Urothelium cell line (cell line): ENCODE measurements around the gene DIS3L2.

Experiments
- DNase-seq: peaks from one replicate; pipeline ENCODE4 v3.0.0; 2011; ENCODE audit warnings: low spot score, mixed read lengths
- FAIRE-seq: peaks from 2 replicates; lab custom pipeline; 2011; peaks lifted over from hg19 to GRCh38; lab: Jason Lieb, UNC

DIS3L2 gene

DNA sequence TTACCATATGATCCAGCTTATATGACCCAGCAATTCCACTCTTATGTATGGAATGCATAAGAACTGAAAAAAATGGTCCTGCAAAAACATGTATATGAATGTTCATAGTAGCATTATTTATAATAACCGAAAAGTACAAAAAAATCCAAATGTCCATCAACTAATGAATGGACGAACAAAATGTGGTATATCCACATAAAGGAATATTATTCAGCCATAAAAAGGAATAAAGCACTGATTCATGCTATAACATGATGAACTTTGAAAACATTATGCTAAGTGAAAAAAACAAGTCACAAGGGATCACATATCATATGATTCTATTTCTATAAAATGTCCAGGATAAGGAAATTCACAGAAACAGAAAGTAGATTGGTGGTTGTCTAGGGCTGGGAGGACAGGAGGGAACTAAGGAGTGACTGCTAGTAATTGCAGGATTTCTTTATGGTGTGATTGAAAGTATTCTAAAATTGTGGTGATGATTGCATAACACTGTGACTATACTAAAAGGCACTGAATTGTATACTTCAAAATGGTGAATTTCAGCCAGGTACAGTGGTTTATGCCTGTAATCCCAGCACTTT, 10.0 kb upstream of the DIS3L2 start:
- FAIRE-seq: no peak
- no peak for DNase-seq

- no peak for FAIRE-seq
Observed at GRCh38 chr2:231955758-231956472, 5.6 kb upstream of the DIS3L2 start.

GRCh38 chr2:231957913-231958763, 3.4 kb upstream of the DIS3L2 start:
- FAIRE-seq (no peak), DNase-seq (no peak)

More at GRCh38 chr2:231955758-231956472, 5.6 kb upstream of the DIS3L2 start:
- DNase-seq: no peak

DNA sequence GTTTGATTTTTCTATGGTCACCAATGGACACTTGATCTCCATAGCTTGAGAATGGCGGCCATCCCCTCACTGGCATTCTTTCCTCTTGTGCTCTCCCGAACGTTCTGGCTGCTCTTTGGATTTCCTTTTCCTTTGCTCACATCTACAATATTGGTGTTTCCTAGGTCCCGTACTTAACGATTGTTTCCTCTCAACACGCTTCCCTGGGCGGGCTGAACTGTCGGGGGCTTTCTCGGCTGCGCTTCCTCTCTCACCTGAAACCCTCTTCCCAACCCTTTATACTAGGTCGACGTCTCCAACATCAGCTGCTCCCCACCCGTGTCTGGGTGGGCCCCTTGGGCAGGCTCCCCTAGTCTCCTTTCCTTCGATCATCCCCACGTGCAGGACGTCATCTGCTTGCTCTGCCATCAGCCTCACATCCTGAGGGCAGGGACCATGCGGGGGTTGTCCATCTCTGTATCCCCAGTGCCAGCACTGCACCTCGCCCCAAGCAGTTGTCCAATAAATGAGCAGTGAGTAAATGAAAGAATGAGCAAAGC, 634 bp upstream of the DIS3L2 start:
- DNase-seq (no peak), FAIRE-seq (no peak)

GRCh38 chr2:231965102-231965501, 3.6 kb downstream of the DIS3L2 start:
- DNase-seq (no peak), FAIRE-seq (no peak)

DNA sequence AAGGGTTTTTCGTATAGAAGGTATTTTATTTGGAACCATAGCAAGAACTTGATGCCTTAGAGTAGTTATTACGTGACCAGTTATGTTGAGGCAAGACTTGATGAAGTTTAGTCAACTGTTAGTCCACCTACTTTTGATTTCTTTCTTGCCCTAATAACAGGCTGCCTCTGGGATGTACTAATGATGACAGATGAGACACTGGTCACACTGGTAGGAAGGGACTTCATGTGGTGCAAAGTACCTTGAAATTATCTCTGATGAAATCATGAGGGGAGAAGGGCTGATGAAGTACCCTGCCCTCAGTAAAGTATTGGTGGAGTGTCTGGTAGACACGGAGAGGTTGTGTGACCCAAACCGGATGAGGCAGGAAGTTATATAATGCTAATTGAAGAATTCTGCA, 5.4 kb downstream of the DIS3L2 start:
- no peak for FAIRE-seq
- no peak for DNase-seq

DNA sequence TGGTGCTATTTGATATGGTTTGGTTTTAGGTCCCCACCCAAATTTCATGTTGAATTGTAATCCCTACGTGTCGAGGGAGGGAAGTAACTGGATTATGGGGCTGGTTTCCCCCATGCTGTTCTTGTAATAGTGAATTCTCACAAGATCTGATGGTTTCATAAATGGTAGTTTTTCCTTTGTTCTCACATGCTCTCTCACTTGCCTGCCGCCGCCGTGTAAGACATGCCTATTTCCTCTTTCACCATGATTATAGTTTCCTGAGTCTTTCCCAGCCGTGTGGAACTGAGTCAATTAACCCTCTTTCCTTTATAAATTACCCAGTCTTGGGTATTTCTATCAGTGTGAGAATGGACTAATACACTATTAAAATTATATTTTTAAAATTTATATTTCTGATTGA, 7.3 kb downstream of the DIS3L2 start:
- DNase-seq (no peak), FAIRE-seq (no peak)

- DNase-seq (no peak), FAIRE-seq (no peak)
Observed at GRCh38 chr2:231970461-231970860, 8.9 kb downstream of the DIS3L2 start.

- no peak for FAIRE-seq
Observed at GRCh38 chr2:231975001-231975400, 13.5 kb downstream of the DIS3L2 start.

DNA sequence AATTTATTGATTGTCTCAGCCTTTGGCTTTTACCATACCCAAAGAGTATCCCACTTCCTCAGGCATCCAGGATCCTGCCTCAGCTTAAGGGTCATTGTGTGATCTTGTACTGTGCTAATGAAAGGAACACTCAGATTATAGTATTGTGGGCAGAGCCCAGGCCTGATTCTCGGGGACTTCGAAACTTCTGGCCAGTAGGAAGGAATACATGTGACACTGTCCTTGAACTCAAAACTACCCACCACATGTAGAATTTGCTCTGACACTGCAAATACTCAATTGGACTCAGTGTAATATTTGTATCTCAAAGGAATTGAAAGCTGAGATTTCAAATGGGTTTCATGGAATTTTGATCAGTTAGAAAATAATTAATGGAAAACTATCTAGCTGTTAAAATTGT, 15.9 kb downstream of the DIS3L2 start:
- FAIRE-seq (no peak), DNase-seq (no peak)

More at GRCh38 chr2:231975001-231975400, 13.5 kb downstream of the DIS3L2 start:
- no peak for DNase-seq

- no peak for FAIRE-seq
Observed at GRCh38 chr2:231984992-231985391, 23.5 kb downstream of the DIS3L2 start.

DNA sequence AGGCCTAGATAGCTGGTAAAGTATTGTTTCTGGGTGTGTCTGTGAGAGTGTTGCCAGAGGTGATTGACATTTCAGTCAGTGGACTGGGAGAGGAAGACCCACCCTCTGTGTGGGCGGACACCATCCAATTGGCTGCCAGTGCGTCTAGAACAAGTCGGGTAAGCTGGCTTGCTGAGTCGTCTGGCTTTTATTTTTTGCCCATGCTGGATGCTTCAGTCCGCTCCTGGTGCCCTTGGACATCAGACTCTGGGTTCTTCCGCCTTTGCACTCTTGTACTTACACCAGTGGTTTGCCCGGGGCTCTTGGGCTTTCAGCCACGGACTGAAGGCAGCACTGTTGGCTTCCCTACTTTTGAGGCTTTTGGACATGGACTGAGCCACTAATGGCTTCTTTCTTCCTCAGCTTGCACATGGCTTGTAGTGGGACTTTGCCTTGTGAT, 24.3 kb downstream of the DIS3L2 start:
- FAIRE-seq: no peak

More at GRCh38 chr2:231984992-231985391, 23.5 kb downstream of the DIS3L2 start:
- no peak for DNase-seq

GRCh38 chr2:231987124-231987727, 25.7 kb downstream of the DIS3L2 start:
- no peak for DNase-seq
- FAIRE-seq: no peak

More for the DNA sequence above, 24.3 kb downstream of the DIS3L2 start:
- no peak for DNase-seq

DNA sequence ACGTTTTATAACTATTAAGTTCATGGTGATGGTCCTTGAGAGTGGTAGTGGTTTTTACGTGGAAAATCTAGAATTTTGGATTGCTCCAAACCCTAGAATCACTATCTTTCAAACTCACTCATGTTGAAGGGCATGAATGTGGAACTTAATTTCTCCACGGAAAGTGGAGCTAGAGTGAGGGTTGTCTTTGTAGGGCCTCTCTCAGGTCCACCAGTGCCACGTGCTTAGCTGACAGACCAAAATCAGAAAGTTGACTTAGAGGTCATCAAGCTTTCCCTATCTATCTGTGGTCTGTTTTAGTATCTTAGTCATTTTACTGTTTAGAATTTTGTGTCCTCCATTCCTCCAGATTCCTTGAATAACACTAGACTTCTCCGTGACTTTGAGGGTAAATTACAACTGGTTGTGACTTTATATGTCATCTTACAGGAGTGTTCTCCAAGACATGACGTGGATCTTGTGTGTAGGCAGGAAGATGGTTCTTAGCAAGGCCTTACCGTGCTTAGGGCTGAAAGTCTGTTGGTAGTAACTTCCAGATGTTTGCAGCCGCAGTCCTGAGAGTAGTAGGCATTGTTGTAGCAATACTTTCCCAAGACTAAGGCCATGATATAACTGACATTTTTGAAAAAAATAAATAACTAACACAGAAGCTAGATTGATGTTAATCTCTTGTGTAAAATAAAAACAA, 26.8 kb downstream of the DIS3L2 start:
- no peak for FAIRE-seq
- DNase-seq: no peak

DNA sequence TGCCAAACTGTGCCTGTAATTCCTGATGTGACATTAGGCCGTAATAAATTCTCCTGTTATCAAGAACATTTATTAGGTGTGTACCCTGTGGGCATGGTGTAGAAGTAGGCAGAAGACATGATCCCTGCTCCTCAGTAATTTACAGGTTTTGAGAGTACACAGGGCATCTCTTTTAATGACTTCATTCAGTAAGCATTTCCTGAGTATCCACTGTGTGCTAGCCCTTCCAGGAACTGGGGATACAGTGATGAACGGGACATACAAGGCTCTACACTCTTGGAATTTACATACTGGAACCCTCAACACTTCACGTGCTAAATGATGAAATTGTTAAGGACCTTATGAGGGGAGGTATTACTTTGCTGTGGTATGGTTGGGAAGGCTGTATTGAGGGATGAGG, 30.2 kb downstream of the DIS3L2 start:
- FAIRE-seq (no peak), DNase-seq (peak; percentile 30)

DNA sequence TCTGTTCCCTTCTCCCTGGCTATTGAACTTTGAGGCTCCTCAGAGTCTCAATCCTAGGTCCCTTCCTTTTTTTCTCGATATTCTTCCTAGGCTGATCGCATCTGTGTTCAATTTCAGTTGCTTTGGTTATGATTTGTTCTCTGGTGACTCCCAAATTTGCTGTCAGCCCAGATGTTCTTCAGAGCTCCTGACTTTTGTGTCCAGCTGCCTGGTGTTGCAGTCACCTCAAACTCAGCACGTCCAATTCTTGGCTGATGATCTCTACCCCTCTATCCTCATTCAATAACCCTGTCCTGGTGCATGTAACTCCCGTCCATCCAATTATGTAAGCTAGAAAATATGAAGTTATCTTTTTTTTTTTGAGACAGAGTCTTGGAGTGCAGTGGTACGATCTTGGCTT, 31.4 kb downstream of the DIS3L2 start:
- DNase-seq (no peak), FAIRE-seq (no peak)

GRCh38 chr2:231996797-231997540, 35.5 kb downstream of the DIS3L2 start:
- FAIRE-seq: no peak

DNA sequence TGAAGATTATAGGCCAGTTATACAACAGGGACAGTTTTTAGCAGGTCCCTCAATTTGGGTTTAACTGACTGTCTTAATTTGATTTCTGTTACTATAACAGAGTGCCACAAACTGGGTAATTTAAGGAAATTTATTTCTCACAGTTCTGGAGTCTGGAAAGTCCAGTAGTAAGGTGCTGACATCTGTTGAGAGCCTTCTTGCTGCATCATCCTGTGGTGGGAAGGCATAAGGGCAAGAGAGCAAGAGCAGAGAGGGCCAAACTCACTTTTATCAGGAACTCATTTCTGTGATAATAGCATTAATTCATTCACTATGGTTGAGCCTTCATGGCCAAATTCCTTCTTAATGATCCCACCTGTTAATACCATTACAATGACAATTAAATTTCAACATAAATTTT, 36.5 kb downstream of the DIS3L2 start:
- no peak for DNase-seq
- no peak for FAIRE-seq

More at GRCh38 chr2:231996797-231997540, 35.5 kb downstream of the DIS3L2 start:
- no peak for DNase-seq

GRCh38 chr2:232000439-232000838, 38.9 kb downstream of the DIS3L2 start:
- DNase-seq: no peak
- FAIRE-seq: no peak

DNA sequence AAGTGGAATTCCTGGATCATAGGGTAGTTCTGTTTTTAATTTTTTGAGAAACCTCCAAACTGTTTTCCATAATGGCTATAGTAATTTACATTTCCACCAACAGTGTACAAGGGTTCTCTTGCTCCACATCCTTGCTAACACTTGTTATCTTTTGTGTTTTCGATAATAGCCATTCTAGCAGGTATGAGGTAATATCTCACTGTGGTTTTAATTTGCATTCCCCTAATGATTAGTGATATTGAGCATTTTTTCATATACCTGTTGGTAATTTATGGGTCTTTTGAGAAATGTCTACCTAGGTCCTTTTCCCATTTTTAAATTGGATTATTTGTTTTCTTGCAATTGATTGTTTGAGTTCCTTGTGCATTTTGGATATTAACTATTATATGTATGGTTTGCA, 39.6 kb downstream of the DIS3L2 start:
- DNase-seq (no peak), FAIRE-seq (no peak)
